Measurements from ENCODE around the gene UPF2.

GRCh38 chr10:11901036-11901301, 141.6 kb downstream of the UPF2 start:
- TF ChIP-seq GATA2 (IDR thresholded peaks at IDR 0.05; ENCODE audit: low read depth, low read length) (no peak), GATA3 (IDR thresholded peaks at IDR 0.05; ENCODE audit: low read depth, low read length) (no peak)

All from SH-SY5Y (cell line).